ENCODE data around the gene BMPR1A.
"Not testable (repeated sequence)": the region's sequence is repeated elsewhere in the genome, so short reads cannot be mapped to it uniquely, and the experiment has no call there.

The BMPR1A gene

GRCh38 chr10:86931872-86932271 lies 175.5 kb downstream of the BMPR1A start:
- no peak for DNase-seq (ENCODE audit: low read depth)
- in situ Hi-C loops (cut with HindIII; ENCODE audit: low sequenced_read_pairs), result no loop called here
- no peak for TF ChIP-seq CTCF (IDR thresholded peaks at IDR 0.05; ENCODE audit: low read depth, low read length, missing control alignments)
- no peak overlapping the region for H3K4me3 ChIP-seq (ENCODE audit: low read depth, low read length)

DNA sequence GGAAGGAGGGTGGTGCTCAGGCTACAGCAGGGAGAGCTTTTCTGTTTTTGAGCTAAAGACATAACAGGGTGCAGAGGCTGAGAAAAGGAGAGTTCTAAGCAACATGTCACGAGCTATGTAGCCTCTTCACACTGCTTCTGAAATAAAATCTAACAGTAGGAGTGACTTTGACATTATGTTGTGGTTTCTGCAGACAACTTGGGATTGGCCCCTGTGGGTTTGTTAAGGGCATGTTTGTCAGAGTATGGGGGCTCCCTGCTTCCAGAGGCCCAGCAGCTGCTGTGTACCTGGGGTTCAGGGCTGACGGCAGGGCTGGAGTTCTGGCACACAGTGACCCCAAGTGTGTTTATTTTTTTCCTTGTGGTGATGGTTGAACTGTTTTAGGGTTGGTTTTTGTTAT lies 176.3 kb downstream of the BMPR1A start:
- no peak overlapping the region for H3K4me3 ChIP-seq (ENCODE audit: low read depth, low read length)
- TF ChIP-seq CTCF (IDR thresholded peaks at IDR 0.05; ENCODE audit: low read depth, low read length, missing control alignments), result no peak
- DNase-seq (ENCODE audit: low read depth), result no peak
- in situ Hi-C loops (cut with HindIII; ENCODE audit: low sequenced_read_pairs), result no loop called here

GRCh38 chr10:86934162-86934711 lies 177.8 kb downstream of the BMPR1A start:
- H3K4me3 ChIP-seq (ENCODE audit: low read depth, low read length); DNase-seq (ENCODE audit: low read depth); in situ Hi-C loops (cut with HindIII; ENCODE audit: low sequenced_read_pairs): not testable (repeated sequence)

- in situ Hi-C loops (cut with HindIII; ENCODE audit: low sequenced_read_pairs), result no loop called here
- TF ChIP-seq CTCF (IDR thresholded peaks at IDR 0.05; ENCODE audit: low read depth, low read length, missing control alignments), result no peak
- no peak overlapping the region for H3K4me3 ChIP-seq (ENCODE audit: low read depth, low read length)
- DNase-seq (ENCODE audit: low read depth), result no peak
These were observed 180.5 kb downstream of the BMPR1A start for GRCh38 chr10:86936661-86937501.

- no peak for DNase-seq (ENCODE audit: low read depth)
- in situ Hi-C loops (cut with HindIII; ENCODE audit: low sequenced_read_pairs), result no loop called here
- no peak for TF ChIP-seq CTCF (IDR thresholded peaks at IDR 0.05; ENCODE audit: low read depth, low read length, missing control alignments)
- no peak overlapping the region for H3K4me3 ChIP-seq (ENCODE audit: low read depth, low read length)
These were observed 181.2 kb downstream of the BMPR1A start for GRCh38 chr10:86937502-86938154.

DNA sequence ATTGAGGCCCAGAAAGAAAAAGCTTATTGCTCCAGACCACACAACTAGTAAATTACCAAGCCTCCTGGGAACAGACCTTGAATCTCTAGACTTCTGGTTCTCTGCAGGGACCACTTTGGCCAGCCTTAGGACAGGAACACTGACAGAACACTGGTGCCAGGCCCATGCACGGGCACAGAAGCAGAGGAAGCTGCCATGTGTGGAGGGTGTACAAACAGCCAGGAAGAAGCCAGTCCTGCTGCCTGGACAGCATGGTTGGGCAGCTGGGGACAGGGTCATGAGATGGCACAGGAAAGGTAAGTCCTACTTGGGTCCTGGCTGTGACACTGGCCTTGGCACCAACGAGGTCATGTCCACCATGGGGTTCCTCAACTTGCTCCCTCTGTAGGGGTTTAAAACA lies 181.8 kb downstream of the BMPR1A start:
- H3K4me3 ChIP-seq (ENCODE audit: low read depth, low read length), result no peak overlapping the region
- TF ChIP-seq CTCF (IDR thresholded peaks at IDR 0.05; ENCODE audit: low read depth, low read length, missing control alignments), result no peak
- in situ Hi-C loops (cut with HindIII; ENCODE audit: low sequenced_read_pairs), result no loop called here

GRCh38 chr10:86940076-86940475 lies 183.7 kb downstream of the BMPR1A start:
- H3K4me3 ChIP-seq (ENCODE audit: low read depth, low read length); in situ Hi-C loops (cut with HindIII; ENCODE audit: low sequenced_read_pairs); DNase-seq (ENCODE audit: low read depth): not testable (repeated sequence)

More for the DNA sequence above, 181.8 kb downstream of the BMPR1A start:
- no peak for DNase-seq (ENCODE audit: low read depth)
